Body of pancreas (tissue), 4 donors: Measurements from ENCODE around the gene ABCA10.

Source experiments
- CTCF ChIP-seq, 7 experiments: fragments of 450-650 bp in 4 of 7; fragments of 200-600 bp in 3 of 7; sonication (generic) in 3 of 7; IDR thresholded peaks; one replicate each; pipeline ENCODE4 v1.5.1; 2016 to 2019; ENCODE audit warnings: antibody characterized with exemption in 7 of 7
- POLR2A ChIP-seq, 3 donors: fragments of 450-650 bp; IDR thresholded peaks; one replicate each; pipeline ENCODE4 v1.6.1; 2016; ENCODE audit warnings: antibody characterized with exemption in 3 of 3, mild to moderate bottlenecking in 2 of 3

GRCh38 chr17:69143151-69143550 lies 85.5 kb downstream of the ABCA10 start:
- TF ChIP-seq POLR2A (IDR thresholded peaks at IDR 0.05), result no peak
- TF ChIP-seq CTCF (IDR thresholded peaks at IDR 0.05), result no peak
